Stimulated activated effector memory CD8-positive, alpha-beta T cell treated with anti-CD3 and anti-CD28 coated beads, Interleukin-12 subunit alpha, Interleukin-12 subunit beta, amount 100 ng/mL, for 72 hours (primary cell): ENCODE measurements around the gene SH3BP2.

ENCODE experiments used
- ATAC-seq: fragments of 150-1000 bp; cut with Tn5 transposase; 2 replicates; pipeline ENCODE4 v1.10.0; 2021
- DNase-seq, 2 donors: peaks; one replicate each; pipeline ENCODE4 v3.0.0; 2021 to 2022; ENCODE audit warnings: low spot score in 2 of 2
- H3K27ac Mint-ChIP-seq: one replicate; pipeline ENCODE4 v1.8.0; 2022; ENCODE audit warnings: mild to moderate bottlenecking, mixed read lengths
- H3K36me3 Mint-ChIP-seq: one replicate; pipeline ENCODE4 v1.8.0; 2022; ENCODE audit warnings: mild to moderate bottlenecking, mixed read lengths
- H3K4me1 Mint-ChIP-seq: one replicate; pipeline ENCODE4 v1.8.0; 2022; ENCODE audit warnings: mixed read lengths
- H3K4me3 Mint-ChIP-seq: one replicate; pipeline ENCODE4 v1.8.0; 2022; ENCODE audit warnings: mild to moderate bottlenecking, mixed read lengths
- H3K9me3 Mint-ChIP-seq: one replicate; pipeline ENCODE4 v1.8.0; 2022; ENCODE audit warnings: mixed read lengths

The SH3BP2 gene

GRCh38 chr4:2795300-2795892 is 2.5 kb downstream of the SH3BP2 start:
- Mint-ChIP-seq H3K27ac (peak overlapping the region; percentile 88), H3K36me3 (peaks cover 18% of the 10 kb centered on the region), H3K4me1 (peaks cover 66% of the 10 kb centered on the region), H3K4me3 (peak overlapping the region; percentile 80), H3K9me3 (no peaks in the 10 kb centered on the region)
- ATAC-seq (no peak), DNase-seq (peak; percentile 1 to 48)

GRCh38 chr4:2795893-2796848 is 3.3 kb downstream of the SH3BP2 start:
- ATAC-seq = no peak
- H3K27ac Mint-ChIP-seq = no peak overlapping the region
- peaks cover 18% of the 10 kb centered on the region for H3K36me3 Mint-ChIP-seq
- no peaks in the 10 kb centered on the region for H3K9me3 Mint-ChIP-seq
- peak in 1 of 2 donors; percentile 47 for DNase-seq
- H3K4me1 Mint-ChIP-seq = peaks cover 67% of the 10 kb centered on the region
- peak overlapping the region; percentile 80 for H3K4me3 Mint-ChIP-seq

DNA sequence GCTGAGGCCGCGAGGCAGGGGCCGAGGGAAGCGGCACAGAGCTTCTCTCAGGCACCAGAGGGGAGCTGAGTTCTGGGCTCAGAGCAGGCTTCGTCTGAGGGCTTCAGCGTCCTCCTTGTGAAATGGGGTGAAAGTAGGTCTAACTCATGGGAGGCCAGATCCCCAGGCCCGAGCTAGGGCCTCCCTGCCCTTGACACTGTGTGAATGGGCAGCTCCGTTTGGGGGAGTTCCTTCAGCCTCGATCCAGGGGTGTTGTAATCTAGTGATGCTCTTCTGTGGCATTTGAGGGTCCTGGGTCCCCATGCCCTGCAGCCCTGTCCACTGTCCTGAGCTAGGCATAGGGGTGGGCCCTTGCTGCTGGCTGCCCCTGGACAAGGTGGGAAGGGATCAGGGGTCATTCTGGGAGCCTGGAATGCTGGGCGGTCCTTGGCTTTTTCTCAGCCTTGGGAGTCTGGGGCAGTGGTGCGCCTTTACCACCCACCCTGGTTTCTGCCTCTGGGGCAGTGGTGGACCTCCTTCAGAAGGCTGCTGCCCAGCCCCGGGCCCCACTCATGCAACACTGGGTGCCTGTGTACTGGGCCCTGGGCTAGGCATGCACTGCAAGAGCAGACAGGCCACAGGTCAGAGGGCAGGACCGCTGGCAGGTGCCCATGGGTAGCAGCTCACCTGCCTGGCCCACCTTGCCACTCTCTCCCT is 4.1 kb downstream of the SH3BP2 start:
- peak overlapping the region; percentile 77 for H3K4me3 Mint-ChIP-seq

GRCh38 chr4:2797545-2798305 is 4.8 kb downstream of the SH3BP2 start:
- Mint-ChIP-seq H3K36me3 (peaks cover 23% of the 10 kb centered on the region), H3K4me1 (peaks cover 56% of the 10 kb centered on the region), H3K4me3 (peak overlapping the region; percentile 77), H3K27ac (peak overlapping the region; percentile 90), H3K9me3 (no peaks in the 10 kb centered on the region)
- DNase-seq (peak; percentile 2 to 58), ATAC-seq (no peak)

More for the DNA sequence above, 4.1 kb downstream of the SH3BP2 start:
- ATAC-seq (no peak), DNase-seq (peak in 1 of 2 donors; percentile 2)
- no peaks in the 10 kb centered on the region for H3K9me3 Mint-ChIP-seq
- H3K27ac Mint-ChIP-seq = no peak overlapping the region
- peaks cover 23% of the 10 kb centered on the region for H3K36me3 Mint-ChIP-seq
- H3K4me1 Mint-ChIP-seq = peaks cover 58% of the 10 kb centered on the region

- peak; percentile 71 for ATAC-seq
- Mint-ChIP-seq H3K9me3 (no peaks in the 10 kb centered on the region), H3K4me3 (peak overlapping the region; percentile 77), H3K4me1 (peaks cover 54% of the 10 kb centered on the region), H3K36me3 (peaks cover 23% of the 10 kb centered on the region), H3K27ac (peak overlapping the region; percentile 90)
- DNase-seq = peak in 1 of 2 donors; percentile 12
These were observed 5.7 kb downstream of the SH3BP2 start for GRCh38 chr4:2798399-2799223.

DNA sequence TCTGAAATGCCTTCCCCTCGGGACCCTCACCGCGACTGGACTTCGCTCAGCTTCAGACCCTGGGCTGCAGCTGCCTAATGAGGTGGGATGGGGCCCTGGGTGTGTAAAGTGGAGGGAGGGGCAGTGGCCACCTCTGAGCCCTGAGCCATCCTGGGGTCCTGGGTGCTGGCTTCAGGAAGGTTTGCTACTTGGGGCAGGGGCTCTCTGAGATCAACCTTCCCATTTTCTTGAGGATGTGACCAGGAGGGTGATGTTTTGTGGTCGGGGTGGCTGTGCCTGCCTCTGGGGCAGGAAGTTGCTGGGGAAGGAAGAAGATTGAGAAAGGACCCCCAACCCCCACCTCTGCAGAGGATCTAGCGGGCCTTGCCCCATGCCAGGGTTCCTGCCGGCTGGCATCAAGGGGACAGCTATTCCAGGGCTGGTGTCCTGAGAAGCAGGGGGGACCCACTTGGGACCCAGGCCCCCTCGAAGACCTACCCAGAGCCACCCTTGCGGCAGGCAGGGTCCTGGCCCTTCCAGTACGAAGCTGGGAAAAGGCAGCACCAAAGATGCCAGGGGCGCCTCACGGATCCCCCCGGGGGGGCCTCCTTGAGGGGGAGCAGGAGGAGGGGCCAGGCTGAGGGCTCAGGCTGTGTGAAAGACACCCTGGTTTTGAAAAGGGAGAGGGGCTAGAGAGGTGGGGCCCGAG is 6.5 kb downstream of the SH3BP2 start:
- DNase-seq = no peak
- H3K4me1 Mint-ChIP-seq = peaks cover 46% of the 10 kb centered on the region

DNA sequence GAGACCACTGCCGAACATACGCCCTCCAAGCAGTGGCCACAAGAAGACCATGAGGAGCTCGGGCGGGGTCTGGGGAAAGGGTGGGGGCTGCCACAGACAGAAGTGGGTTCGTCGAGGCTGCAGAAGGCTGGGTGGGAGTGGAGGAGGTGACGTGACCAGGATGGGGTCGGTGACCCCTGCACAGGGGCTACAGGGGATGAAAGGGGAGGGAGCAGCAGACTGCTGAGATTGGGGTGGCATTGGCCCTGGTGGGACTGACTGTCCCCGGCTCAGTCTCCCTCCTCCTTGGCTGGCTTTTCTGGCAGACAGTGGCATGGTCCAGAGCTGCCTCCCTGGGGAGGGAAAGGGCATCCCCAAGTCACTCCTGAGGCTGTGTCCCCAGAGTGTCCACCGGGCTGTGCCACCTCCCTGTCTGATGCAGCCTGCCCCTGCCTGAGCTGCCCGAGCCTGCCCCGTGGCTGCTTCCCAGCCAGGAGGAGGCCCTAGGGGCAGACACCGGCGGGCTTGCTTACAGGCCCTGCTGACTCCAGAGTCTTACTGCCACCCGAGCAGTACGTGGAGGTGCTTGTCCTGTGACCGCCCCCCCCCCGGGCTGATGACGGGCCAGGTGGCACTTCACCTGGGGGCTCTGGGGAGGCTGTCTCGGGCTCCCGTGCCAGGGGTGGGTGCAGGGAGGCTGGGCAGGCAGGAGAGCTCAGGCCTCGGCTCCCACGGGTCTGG is 7.2 kb downstream of the SH3BP2 start:
- Mint-ChIP-seq H3K9me3 (no peaks in the 10 kb centered on the region), H3K27ac (peak overlapping the region; percentile 90), H3K4me1 (peaks cover 44% of the 10 kb centered on the region), H3K4me3 (peak overlapping the region; percentile 77), H3K36me3 (peaks cover 16% of the 10 kb centered on the region)
- no peak for ATAC-seq
- DNase-seq = no peak

More for the DNA sequence above, 6.5 kb downstream of the SH3BP2 start:
- no peak for ATAC-seq
- Mint-ChIP-seq H3K4me3 (peak overlapping the region; percentile 77), H3K27ac (peak overlapping the region; percentile 90), H3K9me3 (no peaks in the 10 kb centered on the region), H3K36me3 (peaks cover 16% of the 10 kb centered on the region)

DNA sequence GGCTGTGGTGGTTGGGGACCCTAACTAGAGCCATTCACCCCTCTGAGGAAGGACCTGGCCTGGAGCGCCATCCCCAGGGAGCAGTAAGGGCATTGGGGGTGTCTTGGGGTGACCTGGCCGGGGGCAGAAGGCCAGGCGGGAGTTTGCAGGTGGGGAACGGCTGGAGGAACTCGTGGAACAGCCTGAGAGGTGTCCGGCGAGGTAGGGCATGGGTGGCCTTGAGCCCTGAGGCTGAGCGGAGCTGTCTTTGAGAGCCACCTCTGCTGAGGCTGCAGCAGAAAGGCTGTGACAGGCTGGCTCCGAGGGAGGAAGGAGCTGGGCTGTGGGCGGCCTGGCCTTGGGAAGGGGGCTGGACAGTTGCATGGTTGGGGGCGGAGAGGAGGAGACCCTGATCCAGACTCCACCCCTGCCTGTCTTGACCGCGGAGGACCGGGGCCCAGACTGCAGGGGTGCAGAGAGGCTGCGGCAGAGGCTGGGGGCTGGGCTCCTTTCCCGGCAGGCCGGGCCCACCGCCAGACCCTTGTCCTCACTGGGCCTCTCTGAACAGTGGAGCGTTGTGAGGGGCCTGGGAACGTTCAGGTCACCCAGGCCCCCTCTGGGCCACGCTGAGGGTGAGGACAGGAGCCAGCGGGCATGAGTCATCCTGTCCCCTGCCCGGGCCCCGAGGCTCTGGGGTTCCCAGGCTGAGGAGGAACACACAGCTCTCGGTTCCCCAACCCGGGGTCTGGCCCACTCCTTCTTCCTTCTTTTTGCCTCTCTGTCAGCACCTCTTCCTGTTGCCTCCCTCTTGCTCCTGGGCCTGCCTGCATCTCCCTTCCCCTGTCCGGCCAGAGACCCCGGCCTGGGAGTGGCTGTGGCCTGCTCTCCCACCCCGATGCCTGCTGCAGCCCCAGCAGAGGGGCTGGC is 8.1 kb downstream of the SH3BP2 start:
- Mint-ChIP-seq H3K27ac (no peak overlapping the region), H3K4me1 (peaks cover 40% of the 10 kb centered on the region), H3K9me3 (no peaks in the 10 kb centered on the region), H3K4me3 (peak overlapping the region; percentile 22), H3K36me3 (peaks cover 16% of the 10 kb centered on the region)
- no peak for ATAC-seq
- DNase-seq = no peak

GRCh38 chr4:2802618-2803531 is 10.0 kb downstream of the SH3BP2 start:
- H3K9me3 Mint-ChIP-seq = no peaks in the 10 kb centered on the region
- ATAC-seq = no peak
- H3K4me3 Mint-ChIP-seq = no peak overlapping the region
- no peak for DNase-seq
- peaks cover 45% of the 10 kb centered on the region for H3K4me1 Mint-ChIP-seq
- H3K36me3 Mint-ChIP-seq = peaks cover 23% of the 10 kb centered on the region
- no peak overlapping the region for H3K27ac Mint-ChIP-seq

DNA sequence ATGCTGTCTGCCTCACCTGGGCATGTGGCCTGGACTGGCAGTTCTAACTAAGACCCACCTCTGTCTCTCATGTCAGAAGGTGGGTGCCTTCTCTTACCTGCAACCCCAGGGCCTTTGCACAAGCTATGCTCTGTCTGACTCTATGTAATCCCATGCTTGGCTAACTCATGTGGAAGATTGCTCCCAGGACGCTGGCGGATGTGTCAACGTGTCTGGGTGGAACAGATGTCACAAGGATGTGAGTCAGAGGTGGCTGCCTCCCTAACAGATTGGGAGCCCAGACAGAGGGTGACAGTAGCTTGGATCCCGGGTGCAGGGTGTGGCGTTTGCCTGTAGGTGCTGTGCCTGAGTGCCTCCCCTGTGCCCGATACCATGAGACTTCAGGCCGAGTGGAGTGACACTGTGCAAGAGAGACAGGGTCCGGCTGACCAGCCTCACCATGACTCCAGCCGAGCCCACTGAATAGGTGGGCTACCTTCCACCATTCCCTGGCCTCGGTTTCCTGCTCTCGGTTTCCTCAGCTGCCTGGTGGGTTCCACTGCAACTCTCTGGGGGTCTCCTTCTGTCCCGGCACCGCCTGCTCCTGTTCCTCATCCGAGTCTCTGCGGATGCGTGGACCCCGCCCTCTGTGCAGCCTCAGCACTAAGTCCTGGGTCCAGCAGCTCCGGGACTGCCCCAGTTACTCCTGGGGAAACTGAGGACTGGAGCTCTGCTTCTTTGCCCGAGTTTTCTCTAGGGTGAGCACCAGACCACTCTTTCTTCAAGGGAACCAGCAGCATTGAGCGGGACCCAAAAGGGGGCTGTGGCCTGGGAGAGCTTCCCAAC is 11.0 kb downstream of the SH3BP2 start:
- DNase-seq (no peak), ATAC-seq (no peak)
- peaks cover 23% of the 10 kb centered on the region for H3K36me3 Mint-ChIP-seq

DNA sequence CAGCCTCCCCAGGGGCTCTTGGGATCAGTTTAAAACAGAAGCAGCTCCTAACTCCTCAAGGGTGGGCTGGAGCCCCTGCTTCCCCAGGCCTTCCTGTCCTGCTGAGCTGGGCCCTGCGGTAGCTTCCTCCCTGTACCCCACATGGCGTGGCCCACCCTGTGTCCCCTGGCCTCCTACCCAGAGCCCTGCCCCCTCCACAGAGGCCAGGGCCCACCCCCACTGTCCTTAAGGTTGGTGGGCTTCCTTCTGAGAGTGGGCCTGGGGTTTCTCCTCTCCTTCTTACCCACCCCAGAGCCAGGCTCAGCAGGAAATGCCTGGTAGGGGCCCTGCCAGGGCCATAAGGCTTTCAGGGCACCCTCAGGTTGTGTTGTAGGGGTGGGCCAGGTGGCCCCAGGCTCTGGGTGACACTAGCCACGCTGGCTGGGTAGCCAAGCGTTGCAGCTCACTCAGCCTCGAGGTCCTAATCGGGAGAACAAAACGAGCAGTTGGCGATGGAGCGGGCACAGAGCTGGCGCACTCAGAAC is 11.6 kb downstream of the SH3BP2 start:
- Mint-ChIP-seq H3K36me3 (peaks cover 17% of the 10 kb centered on the region), H3K4me3 (no peak overlapping the region), H3K9me3 (no peaks in the 10 kb centered on the region), H3K27ac (peak overlapping the region; percentile 23), H3K4me1 (peaks cover 29% of the 10 kb centered on the region)
- DNase-seq (no peak), ATAC-seq (no peak)

More for the DNA sequence above, 11.0 kb downstream of the SH3BP2 start:
- H3K9me3 Mint-ChIP-seq = no peaks in the 10 kb centered on the region
- peaks cover 35% of the 10 kb centered on the region for H3K4me1 Mint-ChIP-seq
- no peak overlapping the region for H3K4me3 Mint-ChIP-seq
- H3K27ac Mint-ChIP-seq = no peak overlapping the region
